ENCODE measurements around the gene CBFA2T2.

GRCh38 chr20:33626190-33626589, 136.3 kb downstream of the CBFA2T2 start:
- TF ChIP-seq CTCF (IDR thresholded peaks at IDR 0.05) (no peak), EZH2 (IDR thresholded peaks at IDR 0.05; ENCODE audit: borderline replicate concordance, insufficient read depth, low read depth, low read length, poor library complexity, severe bottlenecking) (no peak)

Data from B cell (primary cell).